ENCODE data around the gene TTC19. TPM values are rescaled to one million over a fixed set of nuclear protein-coding genes. Genes with fewer than 3 reads are reported as not detected.
"Not testable (repeated sequence)": the region's sequence is repeated elsewhere in the genome, so short reads cannot be mapped to it uniquely, and the experiment has no call there.

TTC19 gene
- total and polyA plus RNA-seq, 9 donors = 19.2 to 80.0 (median 32.4) TPM

GRCh38 chr17:16048811-16049449, 49.3 kb downstream of the TTC19 start:
- intact Hi-C loops (cut with DNase I) = no loop called here
- WGBS, 3 donors = 86 to 94% (median 88%) methylated on average over 14 of the region's 14 CpGs
- Histone ChIP-seq H3K27ac (no peak overlapping the region), H3K9me3 (no peaks in the 10 kb centered on the region), H3K36me3 (no peaks in the 10 kb centered on the region), H3K4me3 (no peak overlapping the region), H3K27me3 (no peaks in the 10 kb centered on the region), H3K4me1 (ENCODE audit: insufficient read depth) (no peaks in the 10 kb centered on the region)
- no peak for DNase-seq
- TF ChIP-seq EP300 (IDR thresholded peaks at IDR 0.05) (no peak), CTCF (IDR thresholded peaks at IDR 0.05) (no peak), POLR2A (IDR thresholded peaks at IDR 0.05) (no peak)

GRCh38 chr17:16050844-16051243, 51.2 kb downstream of the TTC19 start:
- Histone ChIP-seq H3K4me3 (no peak overlapping the region), H3K27me3 (no peaks in the 10 kb centered on the region), H3K27ac (no peak overlapping the region), H3K36me3 (no peaks in the 10 kb centered on the region), H3K4me1 (ENCODE audit: insufficient read depth) (no peaks in the 10 kb centered on the region), H3K9me3 (no peaks in the 10 kb centered on the region)
- 98 to 99% (median 98%) methylated on average over 6 of the region's 6 CpGs for WGBS, 3 donors
- no peak for DNase-seq
- no peak for TF ChIP-seq EP300 (IDR thresholded peaks at IDR 0.05)
- TF ChIP-seq POLR2A (IDR thresholded peaks at IDR 0.05) = no peak
- no peak for TF ChIP-seq CTCF (IDR thresholded peaks at IDR 0.05)
- intact Hi-C loops (cut with DNase I) = no loop called here

GRCh38 chr17:16052486-16052885, 52.9 kb downstream of the TTC19 start:
- H3K36me3 ChIP-seq = no peaks in the 10 kb centered on the region
- H3K27me3 ChIP-seq = no peaks in the 10 kb centered on the region
- WGBS, 3 donors = 5 to 9% (median 8%) methylated on average over 1 of the region's 1 CpG
- H3K9me3 ChIP-seq = no peaks in the 10 kb centered on the region
- no peak overlapping the region for H3K27ac ChIP-seq
- DNase-seq = no peak
- no peak overlapping the region for H3K4me3 ChIP-seq
- no peak for TF ChIP-seq POLR2A (IDR thresholded peaks at IDR 0.05)
- TF ChIP-seq EP300 (IDR thresholded peaks at IDR 0.05) = no peak
- no peak for TF ChIP-seq CTCF (IDR thresholded peaks at IDR 0.05)
- intact Hi-C loops (cut with DNase I) = no loop called here
- no peaks in the 10 kb centered on the region for H3K4me1 ChIP-seq (ENCODE audit: insufficient read depth)

GRCh38 chr17:16055139-16055538, 55.5 kb downstream of the TTC19 start:
- H3K27ac ChIP-seq; H3K9me3 ChIP-seq; H3K4me3 ChIP-seq; intact Hi-C loops (cut with DNase I); H3K36me3 ChIP-seq; H3K27me3 ChIP-seq; H3K4me1 ChIP-seq (ENCODE audit: insufficient read depth); DNase-seq: not testable (repeated sequence)
- WGBS, 3 donors = 73 to 98% (median 74%) methylated on average over 4 of the region's 4 CpGs

GRCh38 chr17:16061631-16062030, 62.0 kb downstream of the TTC19 start:
- DNase-seq = no peak
- no peaks in the 10 kb centered on the region for H3K9me3 ChIP-seq
- H3K36me3 ChIP-seq = no peaks in the 10 kb centered on the region
- H3K27ac ChIP-seq = no peak overlapping the region
- no peak overlapping the region for H3K4me3 ChIP-seq
- H3K4me1 ChIP-seq (ENCODE audit: insufficient read depth) = no peaks in the 10 kb centered on the region
- no peaks in the 10 kb centered on the region for H3K27me3 ChIP-seq
- TF ChIP-seq POLR2A (IDR thresholded peaks at IDR 0.05) (no peak), EP300 (IDR thresholded peaks at IDR 0.05) (no peak), CTCF (IDR thresholded peaks at IDR 0.05) (no peak)
- WGBS, 3 donors = 80 to 89% (median 82%) methylated on average over 2 of the region's 2 CpGs
- intact Hi-C loops (cut with DNase I) = no loop called here
